NCI-H748 (cell line): ENCODE results near the gene SPSB2.

Experiments
- DNase-seq: peaks from one replicate; lab custom pipeline; 2025; ENCODE audit not compliant: unreplicated experiment; lab: John Stamatoyannopoulos, UW

SPSB2 gene

DNA sequence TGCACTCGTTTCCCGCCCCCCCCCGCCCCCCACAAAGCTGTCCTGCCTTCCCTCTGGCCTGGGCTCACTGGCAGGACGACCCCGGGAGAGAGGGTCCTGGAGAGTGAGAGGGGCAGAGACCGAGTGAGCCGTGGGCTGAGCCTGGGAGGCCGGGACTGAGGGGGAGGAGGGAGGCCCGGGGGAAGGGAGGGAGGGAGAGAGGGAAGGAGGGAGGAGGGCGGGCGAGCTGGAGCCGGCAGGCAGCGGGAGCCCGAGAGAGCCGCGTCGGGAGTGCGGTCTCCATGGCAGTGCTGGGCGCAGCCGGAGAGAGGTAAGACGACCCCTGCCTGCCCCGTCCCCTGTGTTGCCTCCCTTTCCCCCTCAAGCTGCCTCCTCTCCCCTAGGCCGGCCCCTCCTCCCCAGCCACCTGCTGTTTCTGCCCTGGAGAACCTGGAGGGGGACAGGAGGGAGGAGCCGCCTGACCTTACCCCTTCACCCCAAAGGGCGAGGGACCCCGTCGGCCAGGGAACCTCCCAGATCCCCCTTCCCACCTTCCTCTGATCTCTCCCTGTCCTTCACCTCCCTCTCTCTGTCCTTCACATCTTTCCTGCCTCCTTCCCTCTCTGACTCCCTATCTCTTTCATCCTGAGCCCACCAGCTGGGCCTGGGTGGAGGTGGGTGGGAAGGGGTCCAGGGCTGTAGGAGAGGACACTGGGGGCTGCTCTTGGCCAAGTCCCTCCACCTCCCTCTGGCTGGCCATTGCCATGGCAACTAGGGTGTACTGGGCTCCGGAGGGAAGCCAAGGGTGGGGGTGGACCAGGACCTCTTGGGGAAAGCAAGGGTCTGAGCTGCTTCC lies 51.3 kb downstream of the SPSB2 start, which contains the start of gene GPR162:
Gene GPR162, plus strand, starts transcription at position 231 of the 835 bp plus-strand sequence. CDS start 2,078 bp downstream, outside the sequence.
- DNase-seq: peak; percentile 79
